HEK293T (cell line): Measurements from ENCODE around the gene PDGFRB.
"Not testable (repeated sequence)": the region's sequence is repeated elsewhere in the genome, so short reads cannot be mapped to it uniquely, and the experiment has no call there.

Experiments
- CTCF ChIA-PET: fragments of 350-600 bp; formaldehyde crosslinking; extraction: SDS; loops from one replicate; lab custom pipeline; 2021; ENCODE audit warnings: antibody characterized with exemption, inconsistent platforms; lab: Yijun Ruan, JAX
- POLR2A ChIA-PET: fragments of 350-600 bp; formaldehyde crosslinking; extraction: SDS; loops from one replicate; lab custom pipeline; 2020; ENCODE audit warnings: antibody characterized with exemption, inconsistent platforms; lab: Yijun Ruan, JAX
- DNase-seq: peaks from one replicate; pipeline ENCODE4 v3.0.0; 2012; ENCODE audit warnings: mixed read lengths; ENCODE audit errors: extremely low spot score
- ARNT ChIP-seq: fragments of 450-650 bp; IDR thresholded peaks from 2 replicates; pipeline ENCODE4 v1.6.1; 2017; ENCODE audit warnings: mild to moderate bottlenecking
- BHLHE40 ChIP-seq: fragments of 450-650 bp; IDR thresholded peaks from 2 replicates; pipeline ENCODE4 v1.6.1; 2016; ENCODE audit warnings: mild to moderate bottlenecking, moderate library complexity, borderline replicate concordance
- CTBP1 ChIP-seq: fragments of 450-650 bp; IDR thresholded peaks from 2 replicates; pipeline ENCODE4 v1.6.1; 2016; ENCODE audit warnings: borderline replicate concordance
- ELF4 ChIP-seq: fragments of 450-650 bp; IDR thresholded peaks from 2 replicates; pipeline ENCODE4 v1.6.1; 2017; ENCODE audit warnings: antibody characterized with exemption
- FOXA1 ChIP-seq: fragments of 450-650 bp; IDR thresholded peaks from 2 replicates; pipeline ENCODE4 v1.6.1; 2016; ENCODE audit warnings: mild to moderate bottlenecking
- FOXK2 ChIP-seq: fragments of 450-650 bp; IDR thresholded peaks from 2 replicates; pipeline ENCODE4 v1.6.1; 2016; ENCODE audit warnings: mild to moderate bottlenecking
- FOXM1 ChIP-seq: fragments of 450-650 bp; IDR thresholded peaks from 2 replicates; pipeline ENCODE4 v1.6.1; 2017; ENCODE audit warnings: mild to moderate bottlenecking, borderline replicate concordance
- HDGF ChIP-seq: fragments of 450-650 bp; IDR thresholded peaks from 2 replicates; pipeline ENCODE4 v1.6.1; 2017; ENCODE audit warnings: antibody characterized with exemption, borderline replicate concordance
- L3MBTL2 ChIP-seq: fragments of 450-650 bp; conservative IDR thresholded peaks from 2 replicates; pipeline ENCODE4 v1.6.1; 2016; ENCODE audit warnings: mild to moderate bottlenecking
- LEF1 ChIP-seq: fragments of 450-650 bp; IDR thresholded peaks from 2 replicates; pipeline ENCODE4 v1.6.1; 2017; ENCODE audit warnings: mild to moderate bottlenecking, borderline replicate concordance
- NFRKB ChIP-seq: fragments of 450-650 bp; IDR thresholded peaks from 2 replicates; pipeline ENCODE4 v1.6.1; 2016; ENCODE audit warnings: mild to moderate bottlenecking, moderate library complexity
- PKNOX1 ChIP-seq: fragments of 450-650 bp; IDR thresholded peaks from 2 replicates; pipeline ENCODE4 v1.6.1; 2016
- SP1 ChIP-seq: fragments of 450-650 bp; IDR thresholded peaks from 2 replicates; pipeline ENCODE4 v1.6.1; 2017
- SUZ12 ChIP-seq: fragments of 450-650 bp; IDR thresholded peaks from 2 replicates; pipeline ENCODE4 v1.6.1; 2016; ENCODE audit warnings: mild to moderate bottlenecking
- TARDBP ChIP-seq: fragments of 450-650 bp; IDR thresholded peaks from 2 replicates; pipeline ENCODE4 v1.6.1; 2016
- ZNF384 ChIP-seq: fragments of 450-650 bp; IDR thresholded peaks from 2 replicates; pipeline ENCODE4 v1.6.1; 2016

The PDGFRB gene

DNA sequence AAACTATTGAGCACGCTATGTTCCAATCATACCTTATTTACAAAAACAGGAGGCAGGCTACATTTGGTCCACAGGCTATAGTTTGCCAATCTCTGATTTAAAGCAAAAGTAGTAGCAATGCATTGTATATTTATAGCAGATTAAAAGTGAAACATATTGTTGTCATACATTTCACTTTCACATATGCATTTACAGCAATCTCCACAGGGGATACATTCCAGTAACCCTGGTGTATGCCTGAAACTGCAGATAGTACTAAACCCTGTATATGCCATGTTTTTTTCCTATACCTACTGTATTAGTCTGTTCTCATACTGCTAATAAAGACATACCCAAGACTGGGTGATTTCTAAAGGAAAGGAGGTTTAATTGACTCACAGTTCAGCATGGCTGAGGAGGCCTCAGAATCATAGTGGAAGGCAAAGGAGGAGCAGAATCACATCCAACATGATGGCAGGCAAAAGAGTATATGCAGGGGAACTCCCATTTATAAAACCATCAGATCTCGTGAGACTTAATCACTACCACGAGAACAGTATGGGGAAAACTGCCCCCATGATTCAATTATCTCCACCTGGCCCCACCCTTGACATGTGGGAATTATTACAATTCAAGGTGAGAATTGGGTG lies 63.4 kb downstream of the PDGFRB start:
- no peak for TF ChIP-seq BHLHE40
- TF ChIP-seq L3MBTL2: no peak
- no peak for TF ChIP-seq CTBP1
- TF ChIP-seq ZNF384: no peak
- no peak for TF ChIP-seq SP1
- no peak for TF ChIP-seq PKNOX1
- no peak for TF ChIP-seq HDGF
- no peak for TF ChIP-seq ELF4
- no peak for TF ChIP-seq ARNT
- TF ChIP-seq TARDBP: no peak
- TF ChIP-seq FOXM1: no peak
- TF ChIP-seq NFRKB: no peak
- no peak for TF ChIP-seq FOXK2
- TF ChIP-seq LEF1: no peak
- ChIA-PET CTCF (no interaction called here), POLR2A (no interaction called here)
- DNase-seq: no peak

- ChIA-PET POLR2A (no interaction called here), CTCF (interaction anchor here (0.7 kb wide), 1 partner anchor 89 kb away, joined by 5 read pairs; no protein-coding TSS in a partner anchor)
- DNase-seq: no peak
- no peak for TF ChIP-seq SP1
- TF ChIP-seq ELF4: no peak
- TF ChIP-seq TARDBP: no peak
- TF ChIP-seq SUZ12: no peak
- no peak for TF ChIP-seq NFRKB
- no peak for TF ChIP-seq BHLHE40
- no peak for TF ChIP-seq LEF1
- no peak for TF ChIP-seq FOXM1
- TF ChIP-seq ZNF384: no peak
- TF ChIP-seq CTBP1: no peak
- no peak for TF ChIP-seq PKNOX1
- TF ChIP-seq L3MBTL2: no peak
- no peak for TF ChIP-seq FOXK2
- TF ChIP-seq FOXA1: no peak
These were observed 69.5 kb downstream of the PDGFRB start, which contains the start of gene CSF1R for GRCh38 chr5:150085950-150086715. CSF1R (minus strand) TSS chr5:150086554; CDS start chr5:150086427, 127 bp downstream.

DNA sequence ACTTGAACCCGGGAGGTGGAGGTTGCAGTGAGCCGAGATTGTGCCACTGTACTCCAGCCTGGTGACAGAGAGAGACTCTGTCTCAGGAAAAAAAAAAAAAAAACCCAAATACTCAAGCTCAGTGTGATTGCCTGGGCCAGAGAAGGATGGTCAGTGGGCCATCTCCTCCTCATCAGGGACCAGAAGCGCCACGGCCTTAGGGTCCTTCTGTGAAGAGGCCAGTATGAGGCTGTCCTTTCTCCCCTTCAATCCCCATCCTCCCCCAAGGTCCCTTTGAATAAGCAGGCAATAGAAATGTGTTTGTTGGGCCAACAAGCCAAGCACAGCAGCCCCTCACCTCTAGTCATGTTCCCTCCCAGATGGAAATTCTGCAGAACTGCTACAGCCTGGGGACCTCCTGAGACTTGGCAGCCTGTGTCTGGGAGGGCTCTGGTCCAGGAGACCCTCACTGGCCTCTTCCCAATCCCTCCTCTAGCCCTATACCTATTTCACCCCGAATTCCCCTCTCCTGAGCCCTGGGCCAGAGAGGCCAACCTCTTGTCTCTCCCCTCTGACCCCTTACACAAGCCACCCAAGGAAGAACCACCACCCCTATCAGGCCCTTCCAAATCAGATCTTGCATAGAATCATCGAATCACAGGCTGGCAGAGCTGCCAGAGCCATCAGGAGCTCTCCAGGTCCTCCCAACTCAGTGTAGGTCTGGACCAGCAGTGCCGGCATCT lies 70.3 kb downstream of the PDGFRB start:
- CTCF ChIA-PET: no interaction called here
- POLR2A ChIA-PET: no interaction called here
- TF ChIP-seq NFRKB (no peak), PKNOX1 (no peak), BHLHE40 (no peak), HDGF (no peak), L3MBTL2 (no peak), FOXA1 (no peak), ELF4 (no peak), ZNF384 (no peak), FOXK2 (no peak), SP1 (no peak), SUZ12 (no peak), TARDBP (no peak), ARNT (no peak)
- DNase-seq: no peak

DNA sequence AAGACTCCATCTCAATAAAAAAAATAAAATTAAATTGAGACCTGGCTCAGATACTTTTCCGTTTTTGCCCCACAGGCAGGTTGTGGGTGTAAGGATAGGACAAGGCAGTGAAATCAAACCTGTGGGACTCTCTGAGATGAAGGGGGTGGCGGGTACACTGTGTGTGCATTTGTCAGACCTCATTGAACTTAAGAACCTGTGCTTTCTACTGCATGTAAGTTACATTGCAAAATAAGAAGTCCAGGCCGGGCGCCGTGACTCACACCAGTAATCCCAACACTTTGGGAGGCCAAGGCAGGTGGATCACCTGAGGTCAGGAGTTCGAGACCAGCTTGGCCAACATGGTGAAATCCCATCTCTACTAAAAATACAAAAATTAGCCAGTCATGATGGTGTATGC lies 70.9 kb downstream of the PDGFRB start:
- POLR2A ChIA-PET, CTCF ChIA-PET, DNase-seq: not testable (repeated sequence)

DNA sequence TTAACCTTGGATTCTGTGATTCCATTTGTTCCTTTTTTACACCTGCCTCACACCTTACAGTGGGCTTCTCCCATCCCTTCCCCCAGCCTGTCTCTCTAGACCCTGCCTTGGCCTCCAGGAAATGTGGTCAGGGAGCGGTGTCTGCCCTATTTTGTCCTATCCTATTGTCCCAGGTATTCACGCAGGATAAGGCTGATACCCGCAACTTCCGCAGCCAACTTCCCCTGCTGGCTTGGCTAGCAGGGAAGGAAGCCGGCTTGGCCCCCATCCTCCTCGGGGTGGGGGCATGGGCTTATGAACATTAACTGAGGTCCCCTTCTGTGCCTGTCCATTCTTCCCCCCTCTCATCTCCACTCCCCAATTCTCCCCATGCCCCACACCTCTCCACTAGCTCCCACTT lies 72.8 kb downstream of the PDGFRB start:
- ChIA-PET CTCF (interaction anchor here (0.8 kb wide), 1 partner anchor 17 kb away, joined by 3 read pairs; no protein-coding TSS in a partner anchor), POLR2A (no interaction called here)
- DNase-seq: no peak
- TF ChIP-seq CTBP1: no peak
- no peak for TF ChIP-seq L3MBTL2
- no peak for TF ChIP-seq ELF4
- TF ChIP-seq ARNT: no peak
- no peak for TF ChIP-seq PKNOX1
- TF ChIP-seq BHLHE40: no peak
- no peak for TF ChIP-seq SP1
- no peak for TF ChIP-seq SUZ12
- TF ChIP-seq NFRKB: no peak
- no peak for TF ChIP-seq FOXA1
- TF ChIP-seq HDGF: no peak
- no peak for TF ChIP-seq LEF1
- TF ChIP-seq ZNF384: no peak
- TF ChIP-seq TARDBP: no peak
- TF ChIP-seq FOXM1: no peak
- no peak for TF ChIP-seq FOXK2
